ENCODE results near the gene XAF1.

The XAF1 gene

GRCh38 chr17:6796017-6796886 is 40.4 kb downstream of the XAF1 start:
- Histone ChIP-seq H3K4me1 (ENCODE audit: low read length) (no peaks in the 10 kb centered on the region), H3K27me3 (ENCODE audit: low read depth, low read length) (peaks cover 8% of the 10 kb centered on the region), H3K79me2 (ENCODE audit: low read length) (no peaks in the 10 kb centered on the region), H3K4me2 (ENCODE audit: low read length) (no peak overlapping the region), H3K4me3 (ENCODE audit: low read length) (no peak overlapping the region), H3K36me3 (replicated peaks; ENCODE audit: low read depth, low read length) (no peaks in the 10 kb centered on the region), H2AFZ (ENCODE audit: low read depth, low read length) (no peak overlapping the region), H3K27ac (ENCODE audit: low read length) (no peak overlapping the region), H4K20me1 (ENCODE audit: insufficient read depth, low read length) (no peaks in the 10 kb centered on the region), H3K9ac (ENCODE audit: low read length) (no peak overlapping the region), H3K9me3 (ENCODE audit: insufficient read depth, low read length) (no peaks in the 10 kb centered on the region)
- TF ChIP-seq, protein P1, sequence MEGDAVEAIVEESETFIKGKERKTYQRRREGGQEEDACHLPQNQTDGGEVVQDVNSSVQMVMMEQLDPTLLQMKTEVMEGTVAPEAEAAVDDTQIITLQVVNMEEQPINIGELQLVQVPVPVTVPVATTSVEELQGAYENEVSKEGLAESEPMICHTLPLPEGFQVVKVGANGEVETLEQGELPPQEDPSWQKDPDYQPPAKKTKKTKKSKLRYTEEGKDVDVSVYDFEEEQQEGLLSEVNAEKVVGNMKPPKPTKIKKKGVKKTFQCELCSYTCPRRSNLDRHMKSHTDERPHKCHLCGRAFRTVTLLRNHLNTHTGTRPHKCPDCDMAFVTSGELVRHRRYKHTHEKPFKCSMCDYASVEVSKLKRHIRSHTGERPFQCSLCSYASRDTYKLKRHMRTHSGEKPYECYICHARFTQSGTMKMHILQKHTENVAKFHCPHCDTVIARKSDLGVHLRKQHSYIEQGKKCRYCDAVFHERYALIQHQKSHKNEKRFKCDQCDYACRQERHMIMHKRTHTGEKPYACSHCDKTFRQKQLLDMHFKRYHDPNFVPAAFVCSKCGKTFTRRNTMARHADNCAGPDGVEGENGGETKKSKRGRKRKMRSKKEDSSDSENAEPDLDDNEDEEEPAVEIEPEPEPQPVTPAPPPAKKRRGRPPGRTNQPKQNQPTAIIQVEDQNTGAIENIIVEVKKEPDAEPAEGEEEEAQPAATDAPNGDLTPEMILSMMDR (IDR thresholded peaks at IDR 0.05; ENCODE audit: low read depth, low read length), result no peak
- no peak for TF ChIP-seq EZH2phosphoT487 (IDR thresholded peaks at IDR 0.05; ENCODE audit: low read depth)

DNA sequence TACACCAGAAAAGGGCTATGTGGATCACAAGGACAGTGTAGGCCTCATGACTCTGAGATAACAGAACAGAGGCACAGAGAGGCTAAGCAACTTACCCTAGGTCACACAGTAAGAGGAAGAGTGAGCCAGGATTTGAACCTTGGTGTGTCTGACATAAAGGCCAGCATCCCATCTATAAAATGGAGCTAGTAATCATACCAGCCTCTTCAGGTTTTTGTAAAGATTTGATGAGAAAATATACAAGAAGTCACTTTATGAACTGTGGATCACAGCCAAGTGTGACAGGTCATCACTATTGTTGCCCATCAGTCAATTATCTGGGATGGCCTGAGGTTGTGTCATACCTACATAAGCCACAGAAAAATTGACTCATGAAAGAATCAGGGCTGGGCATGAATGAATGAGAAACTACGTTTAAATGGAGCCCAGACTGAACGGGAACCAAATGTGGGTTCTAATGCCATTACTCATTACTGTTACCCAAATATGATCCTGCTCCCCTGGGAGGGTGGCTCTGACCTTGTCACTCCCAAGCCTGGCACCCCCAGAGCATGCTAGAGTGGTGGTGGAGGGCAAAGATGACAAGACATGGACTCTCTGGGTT is 41.1 kb downstream of the XAF1 start:
- Histone ChIP-seq H3K27me3 (ENCODE audit: low read depth, low read length) (peaks cover 3% of the 10 kb centered on the region), H3K9ac (ENCODE audit: low read length) (no peak overlapping the region), H3K4me1 (ENCODE audit: low read length) (no peaks in the 10 kb centered on the region), H2AFZ (ENCODE audit: low read depth, low read length) (no peak overlapping the region), H3K36me3 (replicated peaks; ENCODE audit: low read depth, low read length) (no peaks in the 10 kb centered on the region), H3K4me3 (ENCODE audit: low read length) (no peak overlapping the region), H3K9me3 (ENCODE audit: insufficient read depth, low read length) (no peaks in the 10 kb centered on the region), H3K79me2 (ENCODE audit: low read length) (no peaks in the 10 kb centered on the region), H4K20me1 (ENCODE audit: insufficient read depth, low read length) (no peaks in the 10 kb centered on the region), H3K27ac (ENCODE audit: low read length) (no peak overlapping the region), H3K4me2 (ENCODE audit: low read length) (no peak overlapping the region)
- TF ChIP-seq, protein P1 (IDR thresholded peaks at IDR 0.05; ENCODE audit: low read depth, low read length), result no peak
- TF ChIP-seq EZH2phosphoT487 (IDR thresholded peaks at IDR 0.05; ENCODE audit: low read depth), result no peak

- H3K9ac ChIP-seq (ENCODE audit: low read length), result no peak overlapping the region
- H3K4me1 ChIP-seq (ENCODE audit: low read length), result no peaks in the 10 kb centered on the region
- H3K4me3 ChIP-seq (ENCODE audit: low read length), result no peak overlapping the region
- H2AFZ ChIP-seq (ENCODE audit: low read depth, low read length), result no peak overlapping the region
- H3K36me3 ChIP-seq (replicated peaks; ENCODE audit: low read depth, low read length), result no peaks in the 10 kb centered on the region
- no peaks in the 10 kb centered on the region for H3K9me3 ChIP-seq (ENCODE audit: insufficient read depth, low read length)
- no peaks in the 10 kb centered on the region for H3K27me3 ChIP-seq (ENCODE audit: low read depth, low read length)
- no peak overlapping the region for H3K27ac ChIP-seq (ENCODE audit: low read length)
- no peak overlapping the region for H3K4me2 ChIP-seq (ENCODE audit: low read length)
- H3K79me2 ChIP-seq (ENCODE audit: low read length), result no peaks in the 10 kb centered on the region
- no peak for TF ChIP-seq EZH2phosphoT487 (IDR thresholded peaks at IDR 0.05; ENCODE audit: low read depth)
- TF ChIP-seq, protein P1 (IDR thresholded peaks at IDR 0.05; ENCODE audit: low read depth, low read length), result no peak
- H4K20me1 ChIP-seq (ENCODE audit: insufficient read depth, low read length), result no peaks in the 10 kb centered on the region
Observed at GRCh38 chr17:6797718-6798351, 42.0 kb downstream of the XAF1 start.

- no peaks in the 10 kb centered on the region for H3K9me3 ChIP-seq (ENCODE audit: insufficient read depth, low read length)
- no peak overlapping the region for H2AFZ ChIP-seq (ENCODE audit: low read depth, low read length)
- no peaks in the 10 kb centered on the region for H3K27me3 ChIP-seq (ENCODE audit: low read depth, low read length)
- H3K9ac ChIP-seq (ENCODE audit: low read length), result no peak overlapping the region
- H3K4me3 ChIP-seq (ENCODE audit: low read length), result no peak overlapping the region
- H3K4me2 ChIP-seq (ENCODE audit: low read length), result no peak overlapping the region
- no peaks in the 10 kb centered on the region for H3K4me1 ChIP-seq (ENCODE audit: low read length)
- no peaks in the 10 kb centered on the region for H3K36me3 ChIP-seq (replicated peaks; ENCODE audit: low read depth, low read length)
- TF ChIP-seq, protein P1 (IDR thresholded peaks at IDR 0.05; ENCODE audit: low read depth, low read length), result no peak
- H4K20me1 ChIP-seq (ENCODE audit: insufficient read depth, low read length), result no peaks in the 10 kb centered on the region
- no peak overlapping the region for H3K27ac ChIP-seq (ENCODE audit: low read length)
- H3K79me2 ChIP-seq (ENCODE audit: low read length), result no peaks in the 10 kb centered on the region
Observed at GRCh38 chr17:6799738-6800137, 43.9 kb downstream of the XAF1 start.

All from OCI-LY3 (cell line).